ENCODE results near the gene ACY1. TPM values are rescaled to one million over a fixed set of nuclear protein-coding genes. Genes with fewer than 3 reads are reported as not detected.

Gene ACY1
- total and polyA plus RNA-seq, 2 of the 13 experiments (the other 11 are each of a cell fraction or from before 2014, with no cell fraction given): 113 to 162 TPM

GRCh38 chr3:52014613-52015012 is 31.3 kb downstream of the ACY1 start:
- POLR2A ChIA-PET: interaction anchor here (0.7 to 1.4 kb wide), 3 partner anchors 19 to 41 kb away, joined by 3 to 4 read pairs (median 3); partner anchors contain the start of gene DUSP7
- no peak overlapping the region for H3K27ac ChIP-seq (ENCODE audit: extremely low read length, insufficient read depth, low read length)
- 0% methylated on average over 5 of the region's 8 CpGs for WGBS (ENCODE audit: low lambda C conversion rate)
- no peak for FAIRE-seq
- no peak overlapping the region for H3K9ac ChIP-seq (ENCODE audit: insufficient read depth, low read depth, low read length)
- intact Hi-C loops (cut with micrococcal nuclease; ENCODE audit: unreplicated experiment) (no loop called here), in situ Hi-C loops (cut with HindIII; ENCODE audit: extremely low pct_ligation_motif_present, low pct_unique_long_range_greater_than_20kb) (no loop called here)
- CTCF ChIA-PET (ENCODE audit: low intra/inter-chr PET ratio, low total read pairs): interaction anchor here (0.8 to 1.2 kb wide), 2 partner anchors 26 to 108 kb away, joined by 3 read pairs; no protein-coding TSS in a partner anchor
- TF ChIP-seq ZBTB14 (CRISPR knock-in tag; IDR thresholded peaks at IDR 0.05) (no peak), ZMYM4 (CRISPR knock-in tag; IDR thresholded peaks at IDR 0.05) (no peak), ZNF687 (CRISPR knock-in tag; IDR thresholded peaks at IDR 0.05) (peak; percentile 42; the same call in 1 of the 2 replicates), ZFX (CRISPR knock-in tag; IDR thresholded peaks at IDR 0.05; ENCODE audit: low read depth) (0 out of 2 replicates have a peak, but pooled peaks have one; percentile 28), TFDP1 (CRISPR knock-in tag; IDR thresholded peaks at IDR 0.05; ENCODE audit: borderline replicate concordance) (no peak), ZNF768 (CRISPR knock-in tag; IDR thresholded peaks at IDR 0.05) (peak; percentile 88), SALL1 (CRISPR knock-in tag; IDR thresholded peaks at IDR 0.05) (peak; percentile 17; the same call in 1 of the 2 replicates), PITX1 (CRISPR knock-in tag; IDR thresholded peaks at IDR 0.05) (peak; percentile 27; the same call in 1 of the 2 replicates), ZSCAN20 (CRISPR knock-in tag; IDR thresholded peaks at IDR 0.05; ENCODE audit: borderline replicate concordance) (no peak), FOSL2 (CRISPR knock-in tag; IDR thresholded peaks at IDR 0.05) (0 out of 2 replicates have a peak, but pooled peaks have one; percentile 11), STAG1 (CRISPR knock-in tag; IDR thresholded peaks at IDR 0.05) (peak; percentile 50), ZNF350 (CRISPR knock-in tag; IDR thresholded peaks at IDR 0.05; ENCODE audit: borderline replicate concordance, low read depth) (peak; percentile 24; the same call in 1 of the 2 replicates), CTCF (CRISPR knock-in tag; IDR thresholded peaks at IDR 0.05) (peak; percentile 68), RAD21 (CRISPR knock-in tag; IDR thresholded peaks at IDR 0.05) (peak; percentile 17; the same call in 1 of the 2 replicates), XRCC5 (optimal IDR thresholded peaks at IDR 0.05; ENCODE audit: low read length) (peak; percentile 67)
- no peaks in the 10 kb centered on the region for H3K9me3 ChIP-seq (ENCODE audit: low read length)
- H4K20me1 ChIP-seq (ENCODE audit: insufficient read depth, low read length): no peaks in the 10 kb centered on the region
- DNase-seq (ENCODE audit: low spot score): no peak
- ATAC-seq: peak; percentile 76
- no TSS peak for BruUV-seq (replicated peaks)
- peak overlapping the region in 1 of 3 experiments; percentile 63; a peak in 2 of 6 replicates for H3K4me3 ChIP-seq (replicated peaks in 1 of 3; ENCODE audit: insufficient read depth in 1 of 3, low read depth in 2 of 3, low read length in 3 of 3)
- H3K4me1 ChIP-seq (ENCODE audit: insufficient read depth, low read length): peaks cover 53% of the 10 kb centered on the region
- peak overlapping the region; percentile 77 for H3K4me2 ChIP-seq (ENCODE audit: low read depth, low read length)
- H3K79me2 ChIP-seq (ENCODE audit: insufficient read depth, low read length): no peaks in the 10 kb centered on the region
- H3K27me3 ChIP-seq (ENCODE audit: control insufficient read depth in 1 of 2, insufficient read depth in 2 of 2, low read length in 2 of 2): peaks cover 4 to 40% of the 10 kb centered on the region in 2 experiments; a peak in 4 of 5 replicates
- no peak overlapping the region for H2AFZ ChIP-seq (ENCODE audit: low read length)
- H3K36me3 ChIP-seq (replicated peaks in 1 of 2; ENCODE audit: control insufficient read depth in 1 of 2, insufficient read depth in 2 of 2, low read length in 2 of 2): no peaks in the 10 kb centered on the region

Measured in HepG2 (cell line).